ENCODE measurements around the gene ADD3. TPM values are rescaled to one million over a fixed set of nuclear protein-coding genes. Genes with fewer than 3 reads are reported as not detected.

Gene ADD3
- total and polyA plus RNA-seq, 7 donors = 4.2 to 26.3 (median 10.4) TPM

GRCh38 chr10:110184398-110184797, 176.6 kb downstream of the ADD3 start:
- Histone ChIP-seq H3K27ac (no peak overlapping the region), H3K27me3 (ENCODE audit: insufficient read depth in 3 of 3, low read length in 2 of 3) (no peaks in the 10 kb centered on the region), H3K36me3 (ENCODE audit: insufficient read depth in 1 of 2, low read depth in 1 of 2) (no peaks in the 10 kb centered on the region), H3K4me1 (no peaks in the 10 kb centered on the region), H3K4me3 (no peak overlapping the region), H3K9me3 (no peaks in the 10 kb centered on the region)
- 58 to 66% (median 61%) methylated on average over 6 of the region's 6 CpGs for WGBS, 3 donors
- ATAC-seq (no peak), DNase-seq (no peak)
- no peak for TF ChIP-seq CTCF (IDR thresholded peaks at IDR 0.05)
- intact Hi-C loops (cut with DNase I) = no loop called here

Other genes starting within 250 kb of the ADD3 start
- gene XPNPEP1, start 84.5 kb upstream of the ADD3 start, total RNA-seq = 10 to 100 TPM; 34.9 to 62.3 (median 43.8) TPM
- 10 to 100 TPM; 22.6 to 37.3 (median 29.1) TPM for gene XPNPEP1, start 84.5 kb upstream of the ADD3 start, polyA plus RNA-seq
- 10 to 100 TPM; 20.5 to 50.3 (median 34.8) TPM for gene MXI1, start 199.6 kb downstream of the ADD3 start, total RNA-seq
- gene MXI1, start 199.6 kb downstream of the ADD3 start, polyA plus RNA-seq = 10 to 100 TPM in 2 of 3 donors, 1 to 10 TPM in 1; 5.5 to 33.3 (median 27.1) TPM

Data from psoas muscle (tissue), 8 donors.